ENCODE data around the gene NUDT11.

GRCh38 chrX:51487960-51488267, 8.5 kb downstream of the NUDT11 start:
- TF ChIP-seq, protein P1, sequence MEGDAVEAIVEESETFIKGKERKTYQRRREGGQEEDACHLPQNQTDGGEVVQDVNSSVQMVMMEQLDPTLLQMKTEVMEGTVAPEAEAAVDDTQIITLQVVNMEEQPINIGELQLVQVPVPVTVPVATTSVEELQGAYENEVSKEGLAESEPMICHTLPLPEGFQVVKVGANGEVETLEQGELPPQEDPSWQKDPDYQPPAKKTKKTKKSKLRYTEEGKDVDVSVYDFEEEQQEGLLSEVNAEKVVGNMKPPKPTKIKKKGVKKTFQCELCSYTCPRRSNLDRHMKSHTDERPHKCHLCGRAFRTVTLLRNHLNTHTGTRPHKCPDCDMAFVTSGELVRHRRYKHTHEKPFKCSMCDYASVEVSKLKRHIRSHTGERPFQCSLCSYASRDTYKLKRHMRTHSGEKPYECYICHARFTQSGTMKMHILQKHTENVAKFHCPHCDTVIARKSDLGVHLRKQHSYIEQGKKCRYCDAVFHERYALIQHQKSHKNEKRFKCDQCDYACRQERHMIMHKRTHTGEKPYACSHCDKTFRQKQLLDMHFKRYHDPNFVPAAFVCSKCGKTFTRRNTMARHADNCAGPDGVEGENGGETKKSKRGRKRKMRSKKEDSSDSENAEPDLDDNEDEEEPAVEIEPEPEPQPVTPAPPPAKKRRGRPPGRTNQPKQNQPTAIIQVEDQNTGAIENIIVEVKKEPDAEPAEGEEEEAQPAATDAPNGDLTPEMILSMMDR (IDR thresholded peaks at IDR 0.05) = no peak
- TF ChIP-seq POLR2A (IDR thresholded peaks at IDR 0.05) = no peak

All from heart left ventricle (tissue), 13 donors.